Subcutaneous adipose tissue (tissue), 4 donors: Measurements from ENCODE around the gene FKBP2. TPM values are rescaled to one million over a fixed set of nuclear protein-coding genes. Genes with fewer than 3 reads are reported as not detected.

ENCODE experiments used
- CTCF ChIP-seq: fragments of 450-650 bp; IDR thresholded peaks from one replicate; pipeline ENCODE4 v1.5.1; 2016; ENCODE audit warnings: low read depth, mild to moderate bottlenecking, control low read depth, antibody characterized with exemption, moderate library complexity
- total RNA-seq, 4 donors: library from RNA; depleted of rRNA; stranded (reverse); fragments of >200 nt; gene quantifications; one replicate each; pipeline ENCODE4 v1.1.0, GENCODE V29; 2016

The FKBP2 gene
- total RNA-seq, 4 donors from 2014 or later: 32.0 to 40.9 (median 36.7) TPM

DNA sequence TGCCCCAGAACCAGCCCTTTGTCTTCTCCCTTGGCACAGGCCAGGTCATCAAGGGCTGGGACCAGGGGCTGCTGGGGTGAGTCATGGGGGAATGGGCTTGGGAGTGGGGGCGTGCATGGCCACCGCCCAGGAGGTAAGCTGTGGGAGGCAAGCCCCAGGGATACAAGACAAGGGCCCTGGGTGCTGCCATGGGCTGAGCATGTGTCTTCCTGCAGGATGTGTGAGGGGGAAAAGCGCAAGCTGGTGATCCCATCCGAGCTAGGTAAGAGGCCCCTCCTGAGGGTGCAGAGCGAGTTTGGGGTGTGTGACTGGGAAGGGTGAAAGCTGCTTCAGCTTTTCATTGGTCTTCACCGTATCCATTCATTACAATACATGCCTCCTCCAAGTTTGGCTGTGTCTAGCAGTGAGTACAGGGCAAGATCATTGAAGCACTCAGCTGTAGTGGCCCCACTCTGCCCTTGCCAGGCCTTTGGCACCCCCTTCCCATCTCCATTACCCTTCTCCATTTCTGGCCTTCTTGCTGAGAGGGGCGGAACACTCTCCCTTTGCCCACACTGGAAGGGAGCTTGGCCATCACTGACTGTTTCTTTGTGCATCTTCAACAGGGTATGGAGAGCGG, 2.5 kb downstream of the FKBP2 start:
- TF ChIP-seq CTCF: no peak

- no peak for TF ChIP-seq CTCF
Observed at GRCh38 chr11:64244107-64244506, 3.2 kb downstream of the FKBP2 start.

- TF ChIP-seq CTCF: no peak
Observed at GRCh38 chr11:64244966-64245365, 4.1 kb downstream of the FKBP2 start.

- TF ChIP-seq CTCF: no peak
Observed at GRCh38 chr11:64245401-64245796, 4.5 kb downstream of the FKBP2 start.

- TF ChIP-seq CTCF: no peak
Observed at GRCh38 chr11:64245797-64246620, 5.1 kb downstream of the FKBP2 start.

- no peak for TF ChIP-seq CTCF
Observed at GRCh38 chr11:64246871-64247728, 6.2 kb downstream of the FKBP2 start, which contains the start of gene PPP1R14B. TSS of gene PPP1R14B (minus strand) at chr11:64246943. CDS start at chr11:64246673, 270 bp downstream.
